IMR-90 (cell line): ENCODE measurements around the gene CACNA1G. TPM values are rescaled to one million over a fixed set of nuclear protein-coding genes. Genes with fewer than 3 reads are reported as not detected.

Experiments
- MXI1 ChIP-seq: IDR thresholded peaks from 2 replicates; pipeline ENCODE4 v1.6.1; 2012; ENCODE audit warnings: low read depth, mild to moderate bottlenecking, low read length, moderate library complexity, borderline replicate concordance
- polyA plus RNA-seq, 3 experiments: library from polyadenylated mRNA; depleted of rRNA; stranded (reverse); fragments of >200 nt; gene quantifications; 2 replicates each; pipeline ENCODE4 v1.2.3, GENCODE V29; 2012; ENCODE audit warnings: low replicate concordance in 1 of 3
- total RNA-seq: library from RNA; depleted of rRNA; stranded (reverse); fragments of >200 nt; gene quantifications from 2 replicates; pipeline ENCODE4 v1.2.3, GENCODE V29; 2012; rRNA removed

Gene CACNA1G
- total and polyA plus RNA-seq, 2 of the 4 experiments (the other 2 are of a cell fraction), result under 0.01 to 0.03 TPM

DNA sequence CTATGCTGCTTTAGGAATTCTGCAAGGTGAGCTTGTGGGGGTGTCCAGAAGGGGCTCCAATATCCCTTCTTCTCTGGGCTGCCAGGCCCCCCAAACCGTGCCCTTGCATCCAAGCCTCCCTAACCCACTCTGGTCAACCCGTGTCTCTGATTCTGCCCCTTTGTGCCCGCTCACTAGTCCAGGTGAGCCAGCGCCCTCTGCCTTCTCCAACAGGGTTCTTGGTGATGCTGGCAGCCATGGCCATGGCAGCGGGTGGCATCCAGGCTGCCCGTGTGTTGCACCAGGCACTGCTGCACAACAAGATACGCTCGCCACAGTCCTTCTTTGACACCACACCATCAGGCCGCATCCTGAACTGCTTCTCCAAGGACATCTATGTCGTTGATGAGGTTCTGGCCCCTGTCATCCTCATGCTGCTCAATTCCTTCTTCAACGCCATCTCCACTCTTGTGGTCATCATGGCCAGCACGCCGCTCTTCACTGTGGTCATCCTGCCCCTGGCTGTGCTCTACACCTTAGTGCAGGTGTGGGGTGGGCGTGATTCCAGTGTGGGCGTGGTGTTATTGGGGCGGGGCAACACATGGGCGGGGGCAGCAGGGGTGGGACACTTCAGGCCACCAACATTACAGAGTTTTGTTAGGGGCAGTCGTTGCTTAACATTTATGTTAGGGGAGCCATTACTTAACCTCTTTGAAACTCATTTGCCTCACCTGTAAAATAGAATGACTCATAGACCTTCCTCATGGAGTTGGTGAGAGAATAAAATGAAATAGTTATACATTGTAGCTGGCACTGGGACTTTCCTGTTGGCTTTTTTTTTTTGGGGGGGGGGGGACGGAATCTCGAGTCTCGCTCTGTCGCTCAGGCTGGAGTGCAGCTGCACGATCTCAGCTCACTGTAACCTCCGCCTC lies 115.8 kb downstream of the CACNA1G start (continued):
- no peak for TF ChIP-seq MXI1

Other genes starting within 250 kb of the CACNA1G start
- gene XYLT2, start 214.6 kb upstream of the CACNA1G start, total RNA-seq, result 31.9 and 35.0 TPM in 2 replicates
- 27.7 and 35.7 TPM in 2 replicates for gene XYLT2, start 214.6 kb upstream of the CACNA1G start, polyA plus RNA-seq (2012; rRNA removed)
- 152 and 202 TPM in 2 replicates for gene MRPL27, start 187.5 kb upstream of the CACNA1G start, total RNA-seq
- gene MRPL27, start 187.5 kb upstream of the CACNA1G start, polyA plus RNA-seq (2012; rRNA removed), result 156 and 176 TPM in 2 replicates
- gene EME1, start 187.5 kb upstream of the CACNA1G start, total RNA-seq, result 8.9 and 9.1 TPM in 2 replicates
- 9.4 and 10.1 TPM in 2 replicates for gene EME1, start 187.5 kb upstream of the CACNA1G start, polyA plus RNA-seq (2012; rRNA removed)
- 233 and 241 TPM in 2 replicates for gene LRRC59, start 163.2 kb upstream of the CACNA1G start, total RNA-seq
- 134 and 139 TPM in 2 replicates for gene LRRC59, start 163.2 kb upstream of the CACNA1G start, polyA plus RNA-seq (2012; rRNA removed)
- 15.0 and 18.5 TPM in 2 replicates for gene ACSF2, start 134.5 kb upstream of the CACNA1G start, total RNA-seq
- 26.8 and 27.2 TPM in 2 replicates for gene ACSF2, start 134.5 kb upstream of the CACNA1G start, polyA plus RNA-seq (2012; rRNA removed)
- gene CHAD, start 91.8 kb upstream of the CACNA1G start, total RNA-seq, result not detected in 2 replicates
- 0.03 TPM in 1 of 2 replicates, not detected in the other for gene CHAD, start 91.8 kb upstream of the CACNA1G start, polyA plus RNA-seq (2012; rRNA removed)
- 10.0 and 10.8 TPM in 2 replicates for gene RSAD1, start 81.9 kb upstream of the CACNA1G start, total RNA-seq
- gene RSAD1, start 81.9 kb upstream of the CACNA1G start, polyA plus RNA-seq (2012; rRNA removed), result 16.6 and 19.2 TPM in 2 replicates
- gene MYCBPAP, start 52.3 kb upstream of the CACNA1G start, total RNA-seq, result under 0.01 and 0.18 TPM in 2 replicates
- gene MYCBPAP, start 52.3 kb upstream of the CACNA1G start, polyA plus RNA-seq (2012; rRNA removed), result 0.17 and 0.30 TPM in 2 replicates
- gene EPN3, start 28.0 kb upstream of the CACNA1G start, total RNA-seq, result not detected in 2 replicates
- 0.09 TPM in 1 of 2 replicates, not detected in the other for gene EPN3, start 28.0 kb upstream of the CACNA1G start, polyA plus RNA-seq (2012; rRNA removed)
- gene SPATA20, start 13.5 kb upstream of the CACNA1G start, total RNA-seq, result 15.6 and 17.0 TPM in 2 replicates
- gene SPATA20, start 13.5 kb upstream of the CACNA1G start, polyA plus RNA-seq (2012; rRNA removed), result 31.9 and 35.0 TPM in 2 replicates
- 2.2 and 3.2 TPM in 2 replicates for gene ABCC3, start 74.2 kb downstream of the CACNA1G start, total RNA-seq
- gene ABCC3, start 74.2 kb downstream of the CACNA1G start, polyA plus RNA-seq (2012; rRNA removed), result 6.0 and 6.6 TPM in 2 replicates
- gene ANKRD40, start 147.2 kb downstream of the CACNA1G start, total RNA-seq, result 35.8 and 38.9 TPM in 2 replicates
- gene ANKRD40, start 147.2 kb downstream of the CACNA1G start, polyA plus RNA-seq (2012; rRNA removed), result 23.4 and 23.5 TPM in 2 replicates
- 17.7 and 20.0 TPM in 2 replicates for gene LUC7L3, start 158.9 kb downstream of the CACNA1G start, total RNA-seq
- gene LUC7L3, start 158.9 kb downstream of the CACNA1G start, polyA plus RNA-seq (2012; rRNA removed), result 44.7 and 47.5 TPM in 2 replicates
- not detected in 2 replicates for gene ANKRD40CL, start 206.8 kb downstream of the CACNA1G start, total RNA-seq
- not detected in 2 replicates for gene ANKRD40CL, start 206.8 kb downstream of the CACNA1G start, polyA plus RNA-seq (2012; rRNA removed)